ENCODE results near the gene ZNF385B. TPM values are rescaled to one million over a fixed set of nuclear protein-coding genes. Genes with fewer than 3 reads are reported as not detected.
A peak's percentile ranks its signal among the peaks of the same experiment; 100 is the strongest.

The ZNF385B gene
- total and polyA plus RNA-seq, 11 donors, result 0.07 to 12.2 (median 2.3) TPM

DNA sequence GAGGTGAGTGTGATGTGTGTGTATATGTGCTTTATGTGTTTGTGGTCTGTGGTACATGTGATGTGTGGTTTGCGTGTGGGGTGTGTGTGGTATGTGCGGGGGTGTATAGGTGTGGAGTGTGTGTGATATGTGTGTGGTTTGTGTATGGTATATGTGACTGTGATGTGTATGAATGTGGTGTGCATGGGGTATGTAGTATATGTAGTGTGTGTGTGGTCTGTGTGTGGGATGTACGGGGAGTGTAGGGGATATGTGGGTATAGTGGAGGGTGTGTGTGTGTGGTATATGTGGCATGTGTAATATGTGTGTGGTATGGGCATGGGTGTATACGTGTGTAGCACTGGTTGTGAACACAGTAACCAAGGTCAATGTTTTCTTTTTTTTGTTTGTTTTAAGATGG lies 87.4 kb downstream of the ZNF385B start:
- no peak for DNase-seq
- Histone ChIP-seq H3K36me3 (no peaks in the 10 kb centered on the region), H3K4me3 (no peak overlapping the region), H3K4me1 (peaks cover 0 to 12% (median 0%) of the 10 kb centered on the region in 12 donors), H3K27ac (no peak overlapping the region), H3K9me3 (no peaks in the 10 kb centered on the region), H3K27me3 (no peaks in the 10 kb centered on the region)
- 92 to 96% (median 95%) methylated on average over 4 of the region's 4 CpGs for WGBS, 4 donors
- intact Hi-C loops (cut with DNase I), result no loop called here
- ATAC-seq, result peak in 2 of 4 donors; percentile 26 to 43
- TF ChIP-seq CTCF (IDR thresholded peaks at IDR 0.05) (no peak), POLR2A (IDR thresholded peaks at IDR 0.05) (no peak)

DNA sequence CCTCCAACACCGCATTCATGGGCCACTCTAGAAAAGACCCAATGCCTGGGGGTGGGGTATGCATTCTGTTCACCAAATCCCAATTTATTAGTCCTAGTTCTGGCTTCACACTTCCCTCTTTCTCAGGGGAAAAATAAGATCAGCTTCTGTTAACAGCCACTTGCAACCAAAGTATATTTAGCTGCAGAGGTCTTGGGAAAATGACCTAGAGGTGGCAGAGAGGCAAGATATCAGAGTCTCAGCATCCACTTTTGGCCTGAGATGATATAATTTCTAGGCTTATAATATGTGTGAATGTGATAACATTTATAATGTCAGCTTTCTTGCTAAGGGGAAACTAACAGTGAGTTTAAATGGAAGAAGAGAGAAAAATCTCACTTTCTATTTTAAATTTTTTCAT lies 89.1 kb downstream of the ZNF385B start:
- no peak overlapping the region for H3K27ac ChIP-seq
- intact Hi-C loops (cut with DNase I), result no loop called here

GRCh38 chr2:179771791-179772190 lies 89.6 kb downstream of the ZNF385B start:
- 78 to 85% (median 81%) methylated on average over 4 of the region's 4 CpGs for WGBS, 4 donors
- no peak for DNase-seq
- TF ChIP-seq CTCF (IDR thresholded peaks at IDR 0.05) (no peak), POLR2A (IDR thresholded peaks at IDR 0.05) (no peak)

More for the DNA sequence above, 89.1 kb downstream of the ZNF385B start:
- no peak overlapping the region for H3K4me3 ChIP-seq
- no peaks in the 10 kb centered on the region for H3K9me3 ChIP-seq
- WGBS, 4 donors, result 76 to 83% (median 78%) methylated on average over 1 of the region's 1 CpG
- no peak for ATAC-seq
- TF ChIP-seq POLR2A (IDR thresholded peaks at IDR 0.05), result no peak
- no peak for TF ChIP-seq CTCF (IDR thresholded peaks at IDR 0.05)
- no peaks in the 10 kb centered on the region for H3K27me3 ChIP-seq
- H3K4me1 ChIP-seq, result peaks cover 0 to 16% (median 0%) of the 10 kb centered on the region in 12 donors
- DNase-seq, result no peak
- no peaks in the 10 kb centered on the region for H3K36me3 ChIP-seq

GRCh38 chr2:179770029-179770428 lies 91.4 kb downstream of the ZNF385B start:
- ATAC-seq (no peak), DNase-seq (no peak)
- no peaks in the 10 kb centered on the region for H3K9me3 ChIP-seq
- 53 to 59% (median 56%) methylated on average over 1 of the region's 1 CpG for WGBS, 4 donors
- H3K27ac ChIP-seq, result no peak overlapping the region
- H3K27me3 ChIP-seq, result peaks cover 0 to 5% (median 0%) of the 10 kb centered on the region in 9 donors
- no peak overlapping the region for H3K4me3 ChIP-seq
- H3K4me1 ChIP-seq, result peaks cover 0 to 16% (median 0%) of the 10 kb centered on the region in 12 donors
- H3K36me3 ChIP-seq, result no peaks in the 10 kb centered on the region
- TF ChIP-seq POLR2A (IDR thresholded peaks at IDR 0.05) (no peak), CTCF (IDR thresholded peaks at IDR 0.05) (no peak)
- intact Hi-C loops (cut with DNase I), result no loop called here

More at GRCh38 chr2:179771791-179772190, 89.6 kb downstream of the ZNF385B start:
- Histone ChIP-seq H3K27ac (no peak overlapping the region), H3K27me3 (peaks cover 0 to 3% (median 0%) of the 10 kb centered on the region in 9 donors), H3K36me3 (no peaks in the 10 kb centered on the region), H3K4me3 (no peak overlapping the region), H3K9me3 (no peaks in the 10 kb centered on the region), H3K4me1 (peaks cover 0 to 16% (median 0%) of the 10 kb centered on the region in 12 donors)
- intact Hi-C loops (cut with DNase I), result no loop called here
- ATAC-seq, result no peak

Measured in heart left ventricle (tissue), 16 donors.